GM19328 (cell line): ENCODE results near the gene ZBTB16.

Source experiments
- ATAC-seq: cut with Tn5 transposase; IDR thresholded peaks from one replicate; pipeline ENCODE4 v1.9.1; 2021; ENCODE audit warnings: mild to moderate bottlenecking, moderate library complexity; ENCODE audit not compliant: unreplicated experiment

The ZBTB16 gene

GRCh38 chr11:114064216-114064615 lies 4.7 kb downstream of the ZBTB16 start:
- no peak for ATAC-seq

GRCh38 chr11:114065094-114065493 lies 5.6 kb downstream of the ZBTB16 start:
- ATAC-seq, result no peak

GRCh38 chr11:114066046-114066648 lies 6.6 kb downstream of the ZBTB16 start:
- ATAC-seq, result no peak

- ATAC-seq, result no peak
Observed at GRCh38 chr11:114068327-114068726, 8.8 kb downstream of the ZBTB16 start.

GRCh38 chr11:114070464-114071139 lies 11.1 kb downstream of the ZBTB16 start:
- no peak for ATAC-seq

GRCh38 chr11:114073007-114073827 lies 13.7 kb downstream of the ZBTB16 start:
- no peak for ATAC-seq

- no peak for ATAC-seq
Observed at GRCh38 chr11:114073828-114074381, 14.4 kb downstream of the ZBTB16 start.

- no peak for ATAC-seq
Observed at GRCh38 chr11:114074546-114075343, 15.2 kb downstream of the ZBTB16 start.

- no peak for ATAC-seq
Observed at GRCh38 chr11:114075344-114075610, 15.8 kb downstream of the ZBTB16 start.

GRCh38 chr11:114075891-114076441 lies 16.5 kb downstream of the ZBTB16 start:
- no peak for ATAC-seq

- no peak for ATAC-seq
Observed at GRCh38 chr11:114076921-114077331, 17.4 kb downstream of the ZBTB16 start.

GRCh38 chr11:114077482-114078305 lies 18.2 kb downstream of the ZBTB16 start:
- ATAC-seq, result no peak

GRCh38 chr11:114078423-114078822 lies 18.9 kb downstream of the ZBTB16 start:
- no peak for ATAC-seq

GRCh38 chr11:114079511-114080065 lies 20.1 kb downstream of the ZBTB16 start:
- no peak for ATAC-seq

- ATAC-seq, result no peak
Observed at GRCh38 chr11:114080219-114080618, 20.7 kb downstream of the ZBTB16 start.

GRCh38 chr11:114080769-114081168 lies 21.3 kb downstream of the ZBTB16 start:
- no peak for ATAC-seq

- no peak for ATAC-seq
Observed at GRCh38 chr11:114081641-114082414, 22.3 kb downstream of the ZBTB16 start.

- ATAC-seq, result no peak
Observed at GRCh38 chr11:114082415-114082748, 22.9 kb downstream of the ZBTB16 start.

GRCh38 chr11:114082767-114083181 lies 23.3 kb downstream of the ZBTB16 start:
- ATAC-seq, result no peak
